Astrocyte (in vitro differentiated cells and primary cell): ENCODE measurements around the gene OSBP2. TPM values are rescaled to one million over a fixed set of nuclear protein-coding genes. Genes with fewer than 3 reads are reported as not detected.
"Not testable (repeated sequence)": the region's sequence is repeated elsewhere in the genome, so short reads cannot be mapped to it uniquely, and the experiment has no call there.

Experiments used
- DNase-seq: peaks from one replicate; pipeline ENCODE4 v3.0.0-alpha.2; 2010; ENCODE audit warnings: low read depth
- FAIRE-seq: peaks from 2 replicates; lab custom pipeline; 2011; peaks lifted over from hg19 to GRCh38; lab: Jason Lieb, UNC
- H2AFZ ChIP-seq: 2 replicates; pipeline ENCODE4 v1.6.0; 2012; ENCODE audit warnings: low read depth, low read length, inconsistent platforms
- H3K27ac ChIP-seq: 2 replicates; pipeline ENCODE4 v1.5.1; 2011; ENCODE audit warnings: low read depth, low read length, inconsistent platforms
- H3K27me3 ChIP-seq: 2 replicates; pipeline ENCODE4 v1.6.0; 2011; ENCODE audit warnings: low read length, inconsistent platforms; ENCODE audit not compliant: insufficient read depth
- H3K36me3 ChIP-seq: 2 replicates; pipeline ENCODE4 v1.5.1; 2011; ENCODE audit warnings: low read length, inconsistent platforms; ENCODE audit not compliant: insufficient read depth
- H3K4me1 ChIP-seq: 2 replicates; pipeline ENCODE4 v1.5.1; 2011; ENCODE audit warnings: low read length, inconsistent platforms; ENCODE audit not compliant: insufficient read depth
- H3K4me2 ChIP-seq: 2 replicates; pipeline ENCODE4 v1.6.0; 2012; ENCODE audit warnings: low read length, inconsistent platforms
- H3K4me3 ChIP-seq: 2 replicates; pipeline ENCODE4 v1.5.1; 2011; ENCODE audit warnings: low read depth, mild to moderate bottlenecking, low read length, inconsistent platforms; ENCODE audit not compliant: insufficient read depth
- H3K79me2 ChIP-seq: 2 replicates; pipeline ENCODE4 v1.6.0; 2012; ENCODE audit warnings: mild to moderate bottlenecking, low read length, inconsistent platforms; ENCODE audit not compliant: insufficient read depth
- H3K9ac ChIP-seq: 2 replicates; pipeline ENCODE4 v1.6.0; 2012; ENCODE audit warnings: mild to moderate bottlenecking, low read length, inconsistent platforms
- H3K9me3 ChIP-seq: 2 replicates; pipeline ENCODE4 v1.5.1; 2012; ENCODE audit warnings: low read depth, mild to moderate bottlenecking, low read length, inconsistent platforms; ENCODE audit not compliant: insufficient read depth
- H4K20me1 ChIP-seq: 2 replicates; pipeline ENCODE4 v1.6.0; 2012; ENCODE audit warnings: low read length, inconsistent platforms; ENCODE audit not compliant: insufficient read depth
- H3K27ac Mint-ChIP-seq: one replicate; pipeline ENCODE4 v1.8.0; 2021; ENCODE audit warnings: mild to moderate bottlenecking, mixed read lengths; ENCODE audit not compliant: unreplicated experiment
- H3K27me3 Mint-ChIP-seq: one replicate; pipeline ENCODE4 v1.8.0; 2021; ENCODE audit warnings: low read depth, mixed read lengths; ENCODE audit not compliant: unreplicated experiment
- H3K36me3 Mint-ChIP-seq: one replicate; pipeline ENCODE4 v1.8.0; 2021; ENCODE audit warnings: low read depth, mixed read lengths; ENCODE audit not compliant: unreplicated experiment
- H3K4me1 Mint-ChIP-seq: one replicate; pipeline ENCODE4 v1.8.0; 2021; ENCODE audit warnings: low read depth, mixed read lengths; ENCODE audit not compliant: unreplicated experiment
- H3K4me3 Mint-ChIP-seq: one replicate; pipeline ENCODE4 v1.8.0; 2021; ENCODE audit warnings: mild to moderate bottlenecking, moderate library complexity, mixed read lengths; ENCODE audit not compliant: unreplicated experiment
- H3K9me3 Mint-ChIP-seq: one replicate; pipeline ENCODE4 v1.8.0; 2021; ENCODE audit warnings: mild to moderate bottlenecking, mixed read lengths; ENCODE audit not compliant: unreplicated experiment
- EZH2 ChIP-seq: IDR thresholded peaks from 2 replicates; pipeline ENCODE4 v1.6.1; 2012; ENCODE audit warnings: mild to moderate bottlenecking, low read length, inconsistent platforms; ENCODE audit not compliant: insufficient read depth
- total RNA-seq: library from RNA; stranded (reverse); gene quantifications from 2 replicates; pipeline ENCODE4 v1.2.1, GENCODE V29; 2021
- TF ChIP-seq, protein P1 (sequence below): IDR thresholded peaks from 2 replicates; pipeline ENCODE4 v1.5.1; 2011; ENCODE audit warnings: low read depth, mild to moderate bottlenecking, inconsistent platforms, low read length, moderate library complexity; ENCODE audit not compliant: insufficient read depth

Gene OSBP2
- total RNA-seq, 1 donor from 2014 or later: 0.48 TPM

DNA sequence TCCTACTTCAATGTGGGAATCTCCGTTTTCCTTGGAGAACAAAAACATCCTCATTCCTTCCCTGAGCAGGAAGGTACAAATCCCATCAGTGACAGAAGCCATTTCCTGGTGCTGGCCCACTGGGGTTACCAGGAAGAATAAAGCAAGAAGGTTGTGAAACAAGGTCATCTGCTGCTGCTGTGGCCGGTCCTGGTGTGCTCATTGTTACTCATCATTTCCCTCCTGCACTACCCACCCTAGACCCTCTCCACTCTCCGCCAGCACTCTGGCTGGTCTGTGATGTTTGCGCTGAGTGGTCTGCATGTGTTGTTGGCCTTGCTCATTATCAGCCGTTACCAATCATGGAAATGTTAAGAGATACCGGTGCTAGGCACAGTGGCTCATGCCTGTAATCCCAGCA is 37.0 kb downstream of the OSBP2 start:
- no peak overlapping the region for H3K4me3 Mint-ChIP-seq
- Histone ChIP-seq H3K36me3 (no peaks in the 10 kb centered on the region), H3K79me2 (no peaks in the 10 kb centered on the region), H2AFZ (no peak overlapping the region), H3K4me1 (peaks cover 21% of the 10 kb centered on the region), H4K20me1 (no peaks in the 10 kb centered on the region), H3K4me3 (no peak overlapping the region), H3K27ac (no peak overlapping the region), H3K27me3 (no peaks in the 10 kb centered on the region), H3K9ac (no peak overlapping the region), H3K4me2 (no peak overlapping the region), H3K9me3 (no peaks in the 10 kb centered on the region)
- no peak for DNase-seq
- peaks cover 19% of the 10 kb centered on the region for H3K4me1 Mint-ChIP-seq
- TF ChIP-seq EZH2: no peak
- TF ChIP-seq, protein P1, sequence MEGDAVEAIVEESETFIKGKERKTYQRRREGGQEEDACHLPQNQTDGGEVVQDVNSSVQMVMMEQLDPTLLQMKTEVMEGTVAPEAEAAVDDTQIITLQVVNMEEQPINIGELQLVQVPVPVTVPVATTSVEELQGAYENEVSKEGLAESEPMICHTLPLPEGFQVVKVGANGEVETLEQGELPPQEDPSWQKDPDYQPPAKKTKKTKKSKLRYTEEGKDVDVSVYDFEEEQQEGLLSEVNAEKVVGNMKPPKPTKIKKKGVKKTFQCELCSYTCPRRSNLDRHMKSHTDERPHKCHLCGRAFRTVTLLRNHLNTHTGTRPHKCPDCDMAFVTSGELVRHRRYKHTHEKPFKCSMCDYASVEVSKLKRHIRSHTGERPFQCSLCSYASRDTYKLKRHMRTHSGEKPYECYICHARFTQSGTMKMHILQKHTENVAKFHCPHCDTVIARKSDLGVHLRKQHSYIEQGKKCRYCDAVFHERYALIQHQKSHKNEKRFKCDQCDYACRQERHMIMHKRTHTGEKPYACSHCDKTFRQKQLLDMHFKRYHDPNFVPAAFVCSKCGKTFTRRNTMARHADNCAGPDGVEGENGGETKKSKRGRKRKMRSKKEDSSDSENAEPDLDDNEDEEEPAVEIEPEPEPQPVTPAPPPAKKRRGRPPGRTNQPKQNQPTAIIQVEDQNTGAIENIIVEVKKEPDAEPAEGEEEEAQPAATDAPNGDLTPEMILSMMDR: no peak
- FAIRE-seq: no peak
- no peak overlapping the region for H3K27ac Mint-ChIP-seq
- H3K36me3 Mint-ChIP-seq: no peaks in the 10 kb centered on the region
- H3K9me3 Mint-ChIP-seq: no peaks in the 10 kb centered on the region
- H3K27me3 Mint-ChIP-seq: no peaks in the 10 kb centered on the region

DNA sequence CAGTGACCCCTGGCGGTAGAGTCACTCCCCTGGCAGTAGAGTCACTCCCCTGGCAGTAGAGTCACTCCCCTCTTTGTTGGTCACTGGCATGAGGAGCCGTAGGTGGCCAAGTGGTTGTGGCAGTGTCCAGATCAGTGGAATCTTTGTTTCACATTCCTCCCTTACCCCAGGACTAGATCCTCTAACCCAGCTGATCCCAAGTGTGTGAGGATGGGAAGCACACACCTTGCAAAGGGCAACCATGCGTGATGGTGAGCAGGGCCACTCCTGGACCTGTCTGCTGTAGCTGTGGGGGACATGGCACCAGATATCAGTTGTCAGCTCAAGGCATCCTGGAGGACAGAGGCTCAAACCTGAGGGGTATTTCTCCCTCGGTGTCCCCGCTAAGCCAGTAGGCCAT is 37.8 kb downstream of the OSBP2 start:
- H3K27me3 Mint-ChIP-seq: no peaks in the 10 kb centered on the region
- H3K4me2 ChIP-seq: no peak overlapping the region

DNA sequence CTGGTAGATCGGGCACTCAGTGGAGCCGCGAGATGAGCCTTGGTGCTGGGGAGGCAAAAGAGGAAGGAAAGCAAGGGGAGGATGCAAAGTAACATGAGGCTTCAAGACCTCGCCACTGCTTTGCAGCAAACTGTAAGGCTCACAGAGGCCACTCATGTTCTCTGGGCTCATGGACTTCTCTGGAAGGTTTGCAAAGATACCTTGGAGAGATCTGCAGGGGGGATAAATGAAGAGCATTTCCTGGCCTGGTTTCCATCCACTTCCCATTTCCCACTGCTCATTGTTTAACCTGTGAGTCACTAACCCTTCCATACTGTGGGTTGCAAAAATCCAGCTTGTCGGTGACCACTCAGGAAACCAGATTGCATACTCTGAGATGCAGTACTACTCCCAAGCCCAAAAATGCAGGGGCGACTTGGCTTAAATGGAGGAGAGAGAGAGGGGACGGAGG is 38.5 kb downstream of the OSBP2 start:
- H3K4me1 Mint-ChIP-seq: peaks cover 21% of the 10 kb centered on the region
- no peaks in the 10 kb centered on the region for H3K9me3 Mint-ChIP-seq
- Histone ChIP-seq H2AFZ (no peak overlapping the region), H3K4me1 (peaks cover 21% of the 10 kb centered on the region), H3K27ac (no peak overlapping the region), H4K20me1 (no peaks in the 10 kb centered on the region), H3K9me3 (no peaks in the 10 kb centered on the region), H3K36me3 (no peaks in the 10 kb centered on the region), H3K9ac (no peak overlapping the region), H3K4me2 (peak overlapping the region; percentile 68), H3K4me3 (peak overlapping the region; percentile 3), H3K27me3 (no peaks in the 10 kb centered on the region), H3K79me2 (no peaks in the 10 kb centered on the region)
- no peaks in the 10 kb centered on the region for H3K27me3 Mint-ChIP-seq
- FAIRE-seq (no peak), DNase-seq (peak; percentile 83)
- no peaks in the 10 kb centered on the region for H3K36me3 Mint-ChIP-seq
- TF ChIP-seq, protein P1: no peak
- TF ChIP-seq EZH2: no peak
- peak overlapping the region; percentile 3 for H3K27ac Mint-ChIP-seq
- peak overlapping the region; percentile 43 for H3K4me3 Mint-ChIP-seq

More for the DNA sequence above, 37.8 kb downstream of the OSBP2 start:
- DNase-seq: no peak
- Histone ChIP-seq H3K4me1 (peaks cover 21% of the 10 kb centered on the region), H4K20me1 (no peaks in the 10 kb centered on the region), H3K9me3 (no peaks in the 10 kb centered on the region), H3K27ac (no peak overlapping the region), H3K79me2 (no peaks in the 10 kb centered on the region), H3K27me3 (no peaks in the 10 kb centered on the region), H3K9ac (no peak overlapping the region), H3K4me3 (no peak overlapping the region), H3K36me3 (no peaks in the 10 kb centered on the region), H2AFZ (no peak overlapping the region)
- Mint-ChIP-seq H3K27ac (no peak overlapping the region), H3K4me1 (peaks cover 19% of the 10 kb centered on the region), H3K9me3 (no peaks in the 10 kb centered on the region), H3K36me3 (no peaks in the 10 kb centered on the region), H3K4me3 (no peak overlapping the region)
- no peak for FAIRE-seq
- TF ChIP-seq EZH2: no peak
- TF ChIP-seq, protein P1: no peak

DNA sequence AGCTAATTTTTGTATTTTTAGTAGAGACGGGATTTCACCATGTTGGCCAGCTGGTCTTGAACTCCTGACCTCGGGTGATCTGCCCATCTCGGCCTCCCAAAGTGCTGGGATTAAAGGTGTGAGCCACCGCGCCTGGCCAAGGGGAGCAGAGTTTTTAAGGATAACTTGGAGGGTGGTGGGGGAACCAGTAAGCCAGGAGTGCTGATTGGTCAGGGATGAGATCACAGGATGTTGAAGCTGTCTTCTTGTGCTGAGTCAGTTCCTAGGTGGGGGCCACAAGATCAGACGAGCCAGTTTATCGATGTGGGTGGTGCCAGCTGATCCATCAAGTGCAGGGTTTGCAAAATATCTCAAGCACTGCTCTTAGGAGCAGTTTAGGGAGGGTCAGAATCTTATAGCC is 45.3 kb downstream of the OSBP2 start:
- H3K4me2 ChIP-seq, FAIRE-seq, H3K36me3 Mint-ChIP-seq, H3K27me3 Mint-ChIP-seq, H3K36me3 ChIP-seq, H3K9me3 ChIP-seq, H3K27ac ChIP-seq, H3K9ac ChIP-seq, H3K9me3 Mint-ChIP-seq, H3K4me3 Mint-ChIP-seq, H3K79me2 ChIP-seq, H3K4me3 ChIP-seq, H2AFZ ChIP-seq, H3K27ac Mint-ChIP-seq, H4K20me1 ChIP-seq, H3K4me1 ChIP-seq, DNase-seq, H3K27me3 ChIP-seq: not testable (repeated sequence)
- peaks cover 13% of the 10 kb centered on the region for H3K4me1 Mint-ChIP-seq
